GM18520 (cell line): ENCODE measurements around the gene SLC25A44.

ENCODE experiments used
- ATAC-seq: cut with Tn5 transposase; IDR thresholded peaks from one replicate; pipeline ENCODE4 v1.9.1; 2021; ENCODE audit not compliant: unreplicated experiment

Gene SLC25A44

DNA sequence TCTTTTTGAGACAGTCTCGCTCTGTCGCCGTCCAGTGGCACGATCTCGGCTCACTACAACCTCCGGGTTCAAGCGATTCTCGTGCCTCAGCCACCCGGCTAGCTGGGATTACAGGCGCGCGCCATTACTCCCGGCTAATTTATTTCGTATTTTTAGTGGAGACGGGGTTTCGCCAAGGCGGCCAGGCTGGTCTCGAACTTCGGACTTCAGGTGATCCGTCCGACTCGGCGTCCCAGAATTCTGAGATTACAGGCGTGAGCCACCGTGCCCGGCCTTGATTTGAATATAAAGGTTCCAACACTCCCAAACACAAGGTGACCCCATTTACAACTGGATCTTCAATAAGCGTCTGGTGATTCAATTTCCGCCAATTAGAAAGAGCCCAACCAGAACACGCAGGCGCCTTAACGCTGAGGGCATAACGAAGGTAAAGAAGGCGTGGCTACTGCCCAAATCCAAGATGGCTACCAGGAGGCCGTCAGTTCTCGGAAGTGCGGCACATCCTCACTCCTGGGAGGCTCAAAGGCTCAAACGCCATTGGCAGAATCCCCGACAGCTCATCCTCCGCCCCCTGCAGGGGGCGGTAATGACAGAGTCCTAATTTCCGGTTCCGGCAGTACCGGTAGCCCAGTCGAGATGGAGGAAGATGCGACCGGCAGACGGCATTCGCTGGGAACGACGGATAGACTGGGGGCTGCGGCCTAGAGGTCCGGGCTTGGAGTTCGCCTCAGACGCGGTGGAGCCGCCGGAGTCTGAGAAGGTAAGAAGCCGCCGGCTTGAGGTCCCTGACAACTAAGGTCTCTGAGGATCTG, at the start of gene SLC25A44:
SLC25A44 (plus strand) TSS at position 617 of the 812 bp plus-strand sequence. CDS start 5,744 bp downstream, outside the sequence.
- peak; percentile 95 for ATAC-seq

GRCh38 chr1:156144742-156145141, 49.2 kb upstream of the SLC25A44 start:
- no peak for ATAC-seq

GRCh38 chr1:156145650-156146019, 48.3 kb upstream of the SLC25A44 start:
- no peak for ATAC-seq

DNA sequence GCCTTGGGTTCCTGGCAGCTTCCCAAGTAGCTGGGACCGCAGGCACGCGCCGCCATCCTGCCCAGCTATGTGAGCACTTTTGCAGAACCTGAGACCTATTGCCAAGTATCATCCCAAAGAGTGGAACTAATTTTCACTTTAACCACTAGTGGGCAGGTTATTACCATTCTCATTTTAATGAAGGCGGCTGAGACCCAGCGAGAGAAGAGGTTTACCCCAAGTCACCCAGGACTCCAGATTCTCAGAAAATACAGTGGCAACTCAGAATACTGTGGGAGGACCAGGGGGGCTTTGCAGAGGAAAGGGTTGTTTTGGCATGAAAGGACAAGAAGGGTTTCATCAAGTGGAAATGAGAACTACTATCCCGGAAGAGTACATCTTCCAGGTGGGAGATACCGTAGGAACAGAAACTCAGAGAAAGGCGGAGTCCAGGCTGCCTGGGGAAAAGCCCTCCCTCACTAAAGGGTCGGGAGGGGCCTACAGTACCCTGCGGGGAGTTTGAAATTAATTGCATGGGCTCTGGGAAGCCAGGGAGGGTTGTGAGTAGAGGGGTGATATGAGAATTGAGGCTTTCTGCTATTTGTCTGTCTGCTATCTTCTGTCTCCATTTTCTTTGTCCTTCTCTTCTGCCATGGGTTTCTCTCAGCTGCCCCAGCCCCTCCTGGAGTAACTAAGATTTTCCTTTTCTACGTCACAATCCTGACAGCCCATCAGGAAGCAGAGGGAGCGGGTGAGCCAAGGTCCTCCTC, 47.7 kb upstream of the SLC25A44 start:
- no peak for ATAC-seq

- no peak for ATAC-seq
These were observed 47.0 kb upstream of the SLC25A44 start for GRCh38 chr1:156146769-156147405.

- ATAC-seq = no peak
These were observed 45.7 kb upstream of the SLC25A44 start for GRCh38 chr1:156148216-156148615.

- ATAC-seq = peak; percentile 37
These were observed 44.3 kb upstream of the SLC25A44 start for GRCh38 chr1:156149374-156150332.

DNA sequence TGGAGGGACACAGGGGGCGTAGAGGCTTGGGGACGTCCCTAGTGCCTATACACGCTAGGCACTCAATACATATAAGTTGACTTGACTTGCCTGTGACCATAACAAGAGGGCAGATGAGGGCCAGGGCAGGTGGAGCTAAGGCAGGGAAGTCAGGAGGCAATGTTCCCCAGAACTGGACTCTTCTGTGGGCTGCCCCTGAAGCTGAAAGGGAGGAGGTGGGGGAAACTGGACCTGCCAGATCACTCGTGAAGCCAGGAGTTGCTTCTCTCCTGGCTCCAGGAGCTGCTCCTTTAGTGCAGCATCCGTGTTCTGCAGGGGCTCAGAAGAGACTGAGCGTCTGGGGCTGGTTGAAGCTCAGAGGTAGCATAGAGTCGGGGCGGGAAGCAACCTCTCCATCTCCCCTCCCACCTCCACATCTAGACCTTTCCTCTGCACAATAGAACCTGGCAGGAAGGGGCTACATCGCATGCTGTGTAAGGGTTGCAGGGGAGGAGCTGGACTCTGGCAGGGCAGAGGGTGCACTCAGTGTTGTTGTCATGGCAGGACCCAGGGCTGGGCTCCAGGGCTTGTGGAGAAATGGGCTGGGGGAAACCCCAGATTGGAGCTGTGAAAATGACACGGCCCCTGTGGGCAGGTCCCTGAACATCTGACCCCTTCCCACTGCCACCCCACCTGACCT, 43.4 kb upstream of the SLC25A44 start:
- no peak for ATAC-seq

GRCh38 chr1:156151093-156151688, 42.7 kb upstream of the SLC25A44 start:
- no peak for ATAC-seq

GRCh38 chr1:156152628-156153027, 41.3 kb upstream of the SLC25A44 start:
- no peak for ATAC-seq

- no peak for ATAC-seq
These were observed 40.5 kb upstream of the SLC25A44 start, which contains the start of gene SEMA4A for GRCh38 chr1:156153362-156153761. SEMA4A (plus strand) TSS chr1:156153585; CDS start chr1:156154579, 994 bp downstream.

DNA sequence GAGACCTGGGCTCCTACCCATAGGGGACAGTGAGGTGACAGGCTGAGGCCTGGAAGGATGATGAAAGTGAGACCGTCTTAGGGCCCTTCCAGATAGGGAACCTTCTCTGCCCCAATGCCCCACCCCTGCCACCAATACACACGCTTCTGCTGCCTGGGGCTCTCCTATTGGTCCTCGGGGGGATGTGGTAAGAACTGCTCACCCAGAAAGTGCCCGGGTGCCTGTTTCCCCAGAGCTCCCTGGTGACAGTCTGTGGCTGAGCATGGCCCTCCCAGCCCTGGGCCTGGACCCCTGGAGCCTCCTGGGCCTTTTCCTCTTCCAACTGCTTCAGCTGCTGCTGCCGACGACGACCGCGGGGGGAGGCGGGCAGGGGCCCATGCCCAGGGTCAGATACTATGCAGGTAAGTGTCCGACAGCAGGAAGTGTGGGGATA, 39.6 kb upstream of the SLC25A44 start:
- ATAC-seq = peak; percentile 30

- ATAC-seq = no peak
These were observed 38.0 kb upstream of the SLC25A44 start for GRCh38 chr1:156155756-156156510.

- ATAC-seq = peak; percentile 28
These were observed 36.4 kb upstream of the SLC25A44 start for GRCh38 chr1:156157506-156157905.

- ATAC-seq = no peak
These were observed 35.9 kb upstream of the SLC25A44 start for GRCh38 chr1:156157966-156158365.

GRCh38 chr1:156160000-156160742, 33.7 kb upstream of the SLC25A44 start:
- no peak for ATAC-seq

DNA sequence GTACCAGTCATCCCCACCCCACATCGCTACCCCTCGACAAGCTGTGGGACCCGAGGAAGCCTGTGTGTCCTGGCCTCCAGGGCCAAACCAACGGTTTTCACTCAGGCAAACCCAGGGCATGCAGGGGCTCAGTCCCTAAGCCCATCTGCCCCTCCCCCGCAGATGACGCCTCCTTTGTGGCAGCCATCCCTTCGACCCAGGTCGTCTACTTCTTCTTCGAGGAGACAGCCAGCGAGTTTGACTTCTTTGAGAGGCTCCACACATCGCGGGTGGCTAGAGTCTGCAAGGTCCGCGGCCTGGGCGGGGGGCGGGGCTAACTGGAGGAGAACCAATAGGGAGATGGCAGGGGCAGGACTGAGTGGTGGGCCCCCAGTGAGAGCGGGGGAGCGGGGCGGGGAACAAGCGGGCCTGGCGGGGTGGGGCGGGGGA, 33.1 kb upstream of the SLC25A44 start:
- no peak for ATAC-seq

- no peak for ATAC-seq
These were observed 31.4 kb upstream of the SLC25A44 start for GRCh38 chr1:156162430-156163037.
